PC-3 (cell line): ENCODE data around the gene HOOK2. TPM values are rescaled to one million over a fixed set of nuclear protein-coding genes. Genes with fewer than 3 reads are reported as not detected.
A peak's percentile ranks its signal among the peaks of the same experiment; 100 is the strongest.

ENCODE experiments used
- ATAC-seq: fragments of 200-7000 bp; cut with Tn5 transposase; 2 replicates; pipeline ENCODE4 v1.9.1; 2020; ENCODE audit warnings: mild to moderate bottlenecking, moderate library complexity
- BruUV-seq: library from RNA; stranded (reverse); fragments of 400-500 nt; replicated peaks from 2 replicates; lab custom pipeline; 2021; lab: Mats Ljungman, UMichigan
- CTCF ChIA-PET: fragments of 300-600 bp; sonication (Branson Sonifier 250); formaldehyde crosslinking; loops from one replicate; lab custom pipeline; 2022; ENCODE audit warnings: antibody characterized with exemption; lab: Charles Lee
- POLR2A ChIA-PET: fragments of 300-600 bp; sonication (Branson Sonifier 250); formaldehyde crosslinking; loops from one replicate; lab custom pipeline; 2022; ENCODE audit warnings: antibody characterized with exemption; ENCODE audit not compliant: unreplicated experiment; lab: Charles Lee
- DNase-seq: peaks from one replicate; pipeline ENCODE4 v3.0.0-alpha.2; 2015
- H2AFZ ChIP-seq: fragments of 300-600 bp; sonication (generic); 2 replicates; pipeline ENCODE4 v1.6.0; 2016; ENCODE audit warnings: antibody characterized with exemption, low read length
- H3F3A ChIP-seq: fragments of 300-600 bp; sonication (generic); one replicate; pipeline ENCODE4 v1.6.0; 2017; ENCODE audit warnings: antibody characterized with exemption, low read length, control low read depth, mild to moderate bottlenecking; ENCODE audit not compliant: unreplicated experiment
- H3K27ac ChIP-seq: fragments of 300-600 bp; sonication (generic); 2 replicates; pipeline ENCODE4 v1.5.1; 2016; ENCODE audit warnings: mild to moderate bottlenecking, low read length
- H3K27me3 ChIP-seq: fragments of 300-600 bp; sonication (generic); 2 replicates; pipeline ENCODE4 v1.6.1; 2016; ENCODE audit warnings: low read length, mixed read lengths
- H3K36me3 ChIP-seq: fragments of 300-600 bp; sonication (generic); 2 replicates; pipeline ENCODE4 v1.6.1; 2016; ENCODE audit warnings: low read depth, mixed run types, low read length, mixed read lengths
- H3K4me1 ChIP-seq: fragments of 300-600 bp; sonication (generic); 2 replicates; pipeline ENCODE4 v1.5.1; 2016; ENCODE audit warnings: low read length; ENCODE audit not compliant: insufficient read depth
- H3K4me2 ChIP-seq: fragments of 300-600 bp; sonication (generic); 2 replicates; pipeline ENCODE4 v1.6.0; 2016; ENCODE audit warnings: low read length
- H3K4me3 ChIP-seq: fragments of 300-600 bp; sonication (generic); 2 replicates; pipeline ENCODE4 v1.5.1; 2016; ENCODE audit warnings: mild to moderate bottlenecking, low read length, mixed read lengths
- H3K79me2 ChIP-seq: fragments of 300-600 bp; sonication (generic); 2 replicates; pipeline ENCODE4 v1.6.1; 2017; ENCODE audit warnings: low read length, mixed read lengths
- H3K9ac ChIP-seq: fragments of 300-600 bp; sonication (generic); 2 replicates; pipeline ENCODE4 v1.6.0; 2016; ENCODE audit warnings: mild to moderate bottlenecking, low read length
- H3K9me2 ChIP-seq: fragments of 300-600 bp; sonication (generic); replicated peaks from 2 replicates; pipeline ENCODE4 v1.6.1; 2016; ENCODE audit warnings: mixed run types, low read length, mixed read lengths
- H3K9me3 ChIP-seq: fragments of 300-600 bp; sonication (generic); 2 replicates; pipeline ENCODE4 v1.6.1; 2016; ENCODE audit warnings: low read length, mixed read lengths
- H4K20me1 ChIP-seq: fragments of 300-600 bp; sonication (generic); 2 replicates; pipeline ENCODE4 v1.6.1; 2016; ENCODE audit warnings: low read length, mixed read lengths
- CTCF ChIP-seq: fragments of 300-600 bp; sonication (generic); conservative IDR thresholded peaks from 2 replicates; pipeline ENCODE4 v1.5.1; 2017; ENCODE audit warnings: antibody characterized with exemption, low read depth, mild to moderate bottlenecking, low read length
- EZH2 ChIP-seq: fragments of 300-600 bp; sonication (generic); IDR thresholded peaks from one replicate; pipeline ENCODE4 v1.6.1; 2017; ENCODE audit warnings: antibody characterized with exemption, mild to moderate bottlenecking, low read length; ENCODE audit not compliant: unreplicated experiment
- EZH2phosphoT487 ChIP-seq: fragments of 300-600 bp; sonication (generic); IDR thresholded peaks from 2 replicates; pipeline ENCODE4 v1.6.1; 2018; ENCODE audit warnings: mild to moderate bottlenecking, antibody characterized with exemption, low read length, borderline replicate concordance
- intact Hi-C: fragments of 100-400 bp; cut with micrococcal nuclease; formaldehyde crosslinking; loops from 2 replicates; pipeline ENCODE4 v1.9.0; 2023
- total RNA-seq: library from RNA; depleted of rRNA; stranded (reverse); fragments of >200 nt; gene quantifications from 2 replicates; pipeline ENCODE4 v1.2.3, GENCODE V29; 2014

Gene HOOK2
- total RNA-seq, 1 experiment from 2014 or later: 95.2 TPM

DNA sequence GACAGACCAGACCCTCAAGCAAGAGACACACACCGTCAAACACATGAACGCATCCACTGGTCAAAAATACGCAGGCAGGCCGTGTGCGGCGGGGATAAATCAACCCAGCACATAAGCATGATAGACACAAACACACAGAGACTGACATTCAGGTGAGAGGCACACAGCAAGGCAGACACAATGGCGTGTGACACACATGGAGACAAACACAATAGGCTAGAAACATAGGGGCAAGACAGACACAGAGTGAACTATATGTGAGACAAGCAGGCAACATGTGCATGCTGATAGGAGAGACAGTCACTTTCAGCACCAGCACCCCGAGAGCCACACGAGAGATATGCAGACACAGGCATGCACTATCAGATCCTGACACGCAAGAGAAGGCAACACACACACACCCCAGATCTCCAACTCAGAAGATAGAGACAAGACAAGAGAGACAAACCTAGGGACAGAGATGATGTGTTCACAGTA is 9.1 kb upstream of the HOOK2 start:
- Histone ChIP-seq H3K9me2 (no peaks in the 10 kb centered on the region), H3K9me3 (no peaks in the 10 kb centered on the region), H3F3A (peaks cover 5% of the 10 kb centered on the region), H3K4me3 (no peak overlapping the region), H3K4me1 (peaks cover 69% of the 10 kb centered on the region), H3K79me2 (no peaks in the 10 kb centered on the region), H3K27me3 (no peaks in the 10 kb centered on the region), H3K27ac (peak overlapping the region; percentile 80), H3K36me3 (no peaks in the 10 kb centered on the region), H4K20me1 (no peaks in the 10 kb centered on the region), H3K9ac (peak overlapping the region; percentile 73; the same call in 1 of the 2 replicates), H2AFZ (no peak overlapping the region), H3K4me2 (0 out of 2 replicates have a peak overlapping the region, but pooled peaks have one; percentile 90)
- TF ChIP-seq CTCF: no peak
- no peak for TF ChIP-seq EZH2
- TF ChIP-seq EZH2phosphoT487: no peak
- no TSS peak for BruUV-seq
- CTCF ChIA-PET: no interaction called here
- intact Hi-C loops: no loop called here
- POLR2A ChIA-PET: no interaction called here
- no peak for ATAC-seq
- DNase-seq: no peak

DNA sequence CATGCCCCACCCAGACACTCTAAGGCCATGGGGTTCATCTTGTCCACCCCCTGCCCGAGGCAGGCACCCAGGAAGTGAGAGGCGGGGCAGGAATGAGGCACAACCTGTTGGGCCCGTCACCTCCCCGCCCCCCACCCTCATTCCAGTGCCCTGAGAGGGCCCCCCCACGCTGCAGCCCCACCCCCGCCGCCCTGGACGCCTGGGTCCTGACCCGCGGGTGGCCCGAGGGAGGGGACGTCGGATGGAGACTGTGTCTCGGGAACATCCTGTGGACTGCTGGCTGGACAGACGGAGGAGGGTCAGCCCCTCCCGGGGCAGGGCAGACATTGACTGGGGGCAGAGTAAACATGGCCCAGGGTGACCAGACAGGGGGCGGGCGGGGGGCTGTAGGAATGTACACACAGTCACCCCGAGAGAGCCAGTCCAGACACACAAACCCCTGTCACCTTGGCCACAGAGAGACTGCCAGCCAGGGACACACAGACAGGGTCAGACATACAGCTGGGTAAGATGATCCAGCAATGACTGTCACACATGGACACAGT is 8.6 kb upstream of the HOOK2 start:
- H3K9me2 ChIP-seq: no peaks in the 10 kb centered on the region
- intact Hi-C loops: no loop called here
- TF ChIP-seq EZH2phosphoT487: no peak
- TF ChIP-seq CTCF: no peak
- TF ChIP-seq EZH2: no peak
- no TSS peak for BruUV-seq
- no peaks in the 10 kb centered on the region for H3K27me3 ChIP-seq
- H3K4me3 ChIP-seq: no peak overlapping the region; the same call in 1 of the 2 replicates
- no peaks in the 10 kb centered on the region for H3K36me3 ChIP-seq
- H3K9me3 ChIP-seq: no peaks in the 10 kb centered on the region
- peaks cover 5% of the 10 kb centered on the region for H3F3A ChIP-seq
- CTCF ChIA-PET: no interaction called here
- ATAC-seq: peak; percentile 18
- H2AFZ ChIP-seq: 0 out of 2 replicates have a peak overlapping the region, but pooled peaks have one; percentile 15
- POLR2A ChIA-PET: no interaction called here
- H3K4me2 ChIP-seq: peak overlapping the region; percentile 90
- H3K4me1 ChIP-seq: peaks cover 69% of the 10 kb centered on the region
- peak; percentile 75 for DNase-seq
- peak overlapping the region; percentile 80 for H3K27ac ChIP-seq
- H3K9ac ChIP-seq: peak overlapping the region; percentile 73
- H3K79me2 ChIP-seq: no peaks in the 10 kb centered on the region
- H4K20me1 ChIP-seq: no peaks in the 10 kb centered on the region

DNA sequence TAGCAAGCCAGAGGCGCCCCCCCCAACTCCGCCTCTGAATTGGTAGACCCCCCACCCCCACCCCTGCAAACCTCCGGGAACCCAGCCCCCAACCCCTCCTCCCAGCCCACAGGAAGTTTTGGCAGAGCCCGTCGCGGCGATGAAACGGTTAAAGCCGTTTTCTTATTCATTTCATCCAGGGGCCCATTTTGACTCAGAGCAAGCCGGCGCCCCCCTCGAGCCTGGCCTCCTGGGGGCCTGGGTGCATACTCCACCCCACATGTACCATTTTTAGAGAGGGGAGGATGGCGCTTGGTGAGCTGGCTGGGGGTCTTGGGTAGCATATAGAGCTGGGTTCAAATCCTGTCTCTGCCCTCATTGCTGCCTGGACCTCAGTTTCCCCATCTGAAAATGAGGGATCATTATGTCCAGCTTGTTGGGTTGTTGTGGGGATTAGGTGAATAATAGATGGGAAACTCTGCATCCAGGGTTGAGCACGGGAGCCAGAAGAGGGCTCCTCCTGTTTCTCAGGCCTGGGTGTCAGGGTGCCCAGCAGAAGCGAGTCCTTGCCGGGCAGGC is 8.0 kb upstream of the HOOK2 start:
- Histone ChIP-seq H3K4me3 (peak overlapping the region; percentile 69), H4K20me1 (no peaks in the 10 kb centered on the region), H3K9ac (peak overlapping the region; percentile 73), H3K4me2 (peak overlapping the region; percentile 90), H3K79me2 (no peaks in the 10 kb centered on the region), H3F3A (peaks cover 5% of the 10 kb centered on the region), H3K4me1 (peaks cover 69% of the 10 kb centered on the region), H2AFZ (peak overlapping the region; percentile 93; the same call in 1 of the 2 replicates), H3K27ac (peak overlapping the region; percentile 80), H3K9me2 (no peaks in the 10 kb centered on the region), H3K9me3 (no peaks in the 10 kb centered on the region), H3K36me3 (no peaks in the 10 kb centered on the region), H3K27me3 (no peaks in the 10 kb centered on the region)
- no peak for TF ChIP-seq CTCF
- no peak for TF ChIP-seq EZH2
- no peak for TF ChIP-seq EZH2phosphoT487
- ChIA-PET CTCF (interaction anchor here (0.8 to 0.9 kb wide), 2 partner anchors 8 to 17 kb away, joined by 4 to 5 read pairs; partner anchors contain the start of gene JUNB), POLR2A (no interaction called here)
- no peak for ATAC-seq
- no peak for DNase-seq
- TSS peak; percentile 57 for BruUV-seq
- intact Hi-C loops: no loop called here
